ENCODE data around the gene KIF26B.

DNA sequence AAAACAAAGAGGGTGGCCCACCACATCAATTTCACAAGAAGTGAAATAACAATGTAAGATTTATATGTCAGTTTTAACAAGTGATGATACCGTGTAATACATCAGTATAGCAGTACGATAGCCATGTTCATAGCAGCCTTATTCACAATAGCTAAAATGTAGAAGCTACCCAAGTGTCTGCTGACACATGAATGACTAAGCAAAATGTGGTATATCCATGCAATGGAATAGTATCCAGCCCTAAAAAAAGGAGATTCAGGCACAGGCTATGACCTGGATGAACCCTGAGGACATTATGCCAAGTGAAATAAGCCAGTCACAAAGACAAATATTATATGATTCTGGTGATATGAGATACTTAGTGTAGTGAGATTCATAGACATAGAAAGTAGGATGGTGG is 18.0 kb downstream of the KIF26B start:
- TF ChIP-seq EZH2 (IDR thresholded peaks at IDR 0.05; ENCODE audit: insufficient read depth, poor library complexity, severe bottlenecking) (no peak), EZH2phosphoT487 (IDR thresholded peaks at IDR 0.05; ENCODE audit: insufficient read depth, low read depth) (no peak)

Data from GM23248 (cell line).